ENCODE results near the gene STK31. TPM values are rescaled to one million over a fixed set of nuclear protein-coding genes. Genes with fewer than 3 reads are reported as not detected.
"Not testable (repeated sequence)": the region's sequence is repeated elsewhere in the genome, so short reads cannot be mapped to it uniquely, and the experiment has no call there.

STK31 gene
- total and polyA plus RNA-seq, 9 donors = 0.07 to 10.1 (median 0.57) TPM

DNA sequence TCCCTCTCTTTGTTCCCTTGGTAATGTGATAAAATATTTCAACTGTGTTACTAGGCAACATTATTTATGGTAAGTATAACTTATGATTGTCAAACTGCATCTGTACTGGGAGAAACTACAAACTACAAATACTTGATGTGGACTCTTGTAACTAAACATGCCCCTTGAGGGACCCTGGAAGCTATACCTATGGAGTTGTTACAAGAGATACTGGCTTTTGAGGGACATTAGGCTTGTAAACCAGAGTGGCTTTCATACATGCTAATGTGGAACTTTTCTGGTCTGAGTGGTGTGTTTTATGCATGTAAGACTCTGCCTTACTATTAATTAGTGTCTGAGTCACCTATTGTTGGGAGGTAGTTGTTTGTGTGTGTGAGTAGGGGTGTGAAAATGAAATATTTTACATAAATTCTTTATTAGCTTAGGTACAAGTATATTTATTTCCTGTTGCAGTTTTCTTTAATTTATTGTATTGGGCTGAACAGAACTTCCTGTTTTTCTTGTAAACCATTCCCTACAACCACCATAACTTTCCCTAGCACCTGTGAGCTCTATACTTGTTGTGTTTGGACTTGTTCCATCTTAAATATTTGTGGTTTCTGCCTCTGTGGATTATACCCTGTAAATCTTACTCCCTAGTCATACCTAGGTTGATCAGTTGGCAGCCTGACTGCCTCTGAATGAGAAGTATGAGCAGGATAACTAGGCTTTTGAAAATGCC, 49.8 kb downstream of the STK31 start:
- no peaks in the 10 kb centered on the region for H3K9me3 ChIP-seq
- intact Hi-C loops (cut with DNase I) = no loop called here
- DNase-seq = no peak
- no peak overlapping the region for H3K27ac ChIP-seq
- TF ChIP-seq EP300 (IDR thresholded peaks at IDR 0.05) (no peak), POLR2A (IDR thresholded peaks at IDR 0.05) (no peak)
- TF ChIP-seq, protein P1, sequence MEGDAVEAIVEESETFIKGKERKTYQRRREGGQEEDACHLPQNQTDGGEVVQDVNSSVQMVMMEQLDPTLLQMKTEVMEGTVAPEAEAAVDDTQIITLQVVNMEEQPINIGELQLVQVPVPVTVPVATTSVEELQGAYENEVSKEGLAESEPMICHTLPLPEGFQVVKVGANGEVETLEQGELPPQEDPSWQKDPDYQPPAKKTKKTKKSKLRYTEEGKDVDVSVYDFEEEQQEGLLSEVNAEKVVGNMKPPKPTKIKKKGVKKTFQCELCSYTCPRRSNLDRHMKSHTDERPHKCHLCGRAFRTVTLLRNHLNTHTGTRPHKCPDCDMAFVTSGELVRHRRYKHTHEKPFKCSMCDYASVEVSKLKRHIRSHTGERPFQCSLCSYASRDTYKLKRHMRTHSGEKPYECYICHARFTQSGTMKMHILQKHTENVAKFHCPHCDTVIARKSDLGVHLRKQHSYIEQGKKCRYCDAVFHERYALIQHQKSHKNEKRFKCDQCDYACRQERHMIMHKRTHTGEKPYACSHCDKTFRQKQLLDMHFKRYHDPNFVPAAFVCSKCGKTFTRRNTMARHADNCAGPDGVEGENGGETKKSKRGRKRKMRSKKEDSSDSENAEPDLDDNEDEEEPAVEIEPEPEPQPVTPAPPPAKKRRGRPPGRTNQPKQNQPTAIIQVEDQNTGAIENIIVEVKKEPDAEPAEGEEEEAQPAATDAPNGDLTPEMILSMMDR (IDR thresholded peaks at IDR 0.05) = no peak
- no peaks in the 10 kb centered on the region for H3K4me1 ChIP-seq (ENCODE audit: insufficient read depth)
- no peaks in the 10 kb centered on the region for H3K27me3 ChIP-seq
- no peak overlapping the region for H3K4me3 ChIP-seq
- H3K36me3 ChIP-seq = no peaks in the 10 kb centered on the region

DNA sequence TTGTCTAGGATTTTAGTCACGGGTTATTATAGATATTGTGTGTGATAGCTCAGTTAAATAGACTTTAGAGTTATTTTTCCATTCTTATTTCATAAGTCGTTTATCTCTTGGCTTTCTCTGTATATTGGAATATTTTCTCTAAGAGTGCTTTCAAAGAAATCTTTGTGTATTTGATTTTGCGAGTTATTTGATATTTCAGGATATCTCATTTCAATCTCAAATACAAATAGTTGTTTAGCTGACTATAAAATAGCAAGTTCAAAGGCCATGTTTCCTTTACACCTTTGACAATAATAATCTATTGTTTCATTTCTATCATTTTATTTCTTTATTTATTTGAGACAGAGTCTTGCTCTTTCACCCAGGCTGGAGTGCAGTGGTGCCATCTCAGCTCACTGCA, 55.9 kb downstream of the STK31 start:
- Histone ChIP-seq H3K27me3 (no peaks in the 10 kb centered on the region), H3K4me1 (ENCODE audit: insufficient read depth) (no peaks in the 10 kb centered on the region), H3K36me3 (no peaks in the 10 kb centered on the region), H3K4me3 (no peak overlapping the region), H3K9me3 (no peaks in the 10 kb centered on the region), H3K27ac (no peak overlapping the region)
- WGBS, 3 donors = 88 to 91% (median 89%) methylated on average over 3 of the region's 3 CpGs
- TF ChIP-seq POLR2A (IDR thresholded peaks at IDR 0.05) (no peak), EP300 (IDR thresholded peaks at IDR 0.05) (no peak)
- TF ChIP-seq, protein P1 (IDR thresholded peaks at IDR 0.05) = no peak
- intact Hi-C loops (cut with DNase I) = no loop called here
- no peak for DNase-seq

DNA sequence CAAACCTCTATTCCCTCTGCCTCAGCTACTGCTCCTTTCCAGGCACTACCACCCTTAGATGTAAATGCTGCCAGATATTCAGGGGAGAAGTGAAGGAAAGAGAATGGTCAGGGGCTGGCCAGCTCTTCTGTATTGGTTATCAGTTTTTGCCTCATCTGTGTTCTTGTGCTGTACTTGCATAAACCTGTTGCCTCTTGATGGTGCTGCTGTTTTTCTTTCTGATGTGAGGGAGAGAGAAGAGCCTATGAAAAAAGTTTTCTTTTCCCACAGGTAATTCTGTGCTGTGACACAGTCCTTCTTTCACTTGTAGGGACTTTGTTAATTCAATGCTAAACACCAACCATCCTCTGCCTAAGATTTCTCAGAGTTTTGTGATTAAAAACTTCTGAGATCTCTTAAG, 57.5 kb downstream of the STK31 start:
- no peaks in the 10 kb centered on the region for H3K9me3 ChIP-seq
- no peaks in the 10 kb centered on the region for H3K4me1 ChIP-seq (ENCODE audit: insufficient read depth)
- H3K4me3 ChIP-seq = no peak overlapping the region
- TF ChIP-seq POLR2A (IDR thresholded peaks at IDR 0.05) (no peak), EP300 (IDR thresholded peaks at IDR 0.05) (no peak)
- TF ChIP-seq, protein P1 (IDR thresholded peaks at IDR 0.05) = no peak
- H3K27ac ChIP-seq = no peak overlapping the region
- intact Hi-C loops (cut with DNase I) = no loop called here
- no peak for DNase-seq
- no peaks in the 10 kb centered on the region for H3K36me3 ChIP-seq
- H3K27me3 ChIP-seq = no peaks in the 10 kb centered on the region

DNA sequence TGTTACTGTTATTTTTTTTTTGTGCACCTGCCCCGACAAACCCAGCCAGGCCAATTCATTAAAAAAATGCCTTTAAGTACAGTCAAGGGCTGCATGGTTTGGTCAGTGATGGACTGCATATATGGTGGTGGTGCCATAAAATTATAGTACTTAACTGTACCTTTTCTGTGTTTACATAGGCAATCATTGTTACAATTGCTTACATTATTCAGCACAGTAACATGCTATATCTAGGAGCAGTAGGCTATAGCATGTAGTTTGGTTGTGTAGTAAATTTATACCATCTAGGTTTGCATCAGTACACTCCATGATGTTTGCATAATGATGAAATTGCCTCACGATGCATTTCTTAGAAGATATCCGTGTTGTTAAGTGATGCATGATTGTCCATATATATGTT, 58.0 kb downstream of the STK31 start:
- H3K36me3 ChIP-seq = no peaks in the 10 kb centered on the region
- no peak overlapping the region for H3K27ac ChIP-seq
- DNase-seq = no peak
- no peaks in the 10 kb centered on the region for H3K9me3 ChIP-seq
- no peak overlapping the region for H3K4me3 ChIP-seq
- TF ChIP-seq EP300 (IDR thresholded peaks at IDR 0.05) (no peak), POLR2A (IDR thresholded peaks at IDR 0.05) (no peak)
- TF ChIP-seq, protein P1 (IDR thresholded peaks at IDR 0.05) = no peak
- intact Hi-C loops (cut with DNase I) = no loop called here
- H3K4me1 ChIP-seq (ENCODE audit: insufficient read depth) = no peaks in the 10 kb centered on the region
- no peaks in the 10 kb centered on the region for H3K27me3 ChIP-seq
- WGBS, 3 donors = 52 to 85% (median 84%) methylated on average over 3 of the region's 3 CpGs

DNA sequence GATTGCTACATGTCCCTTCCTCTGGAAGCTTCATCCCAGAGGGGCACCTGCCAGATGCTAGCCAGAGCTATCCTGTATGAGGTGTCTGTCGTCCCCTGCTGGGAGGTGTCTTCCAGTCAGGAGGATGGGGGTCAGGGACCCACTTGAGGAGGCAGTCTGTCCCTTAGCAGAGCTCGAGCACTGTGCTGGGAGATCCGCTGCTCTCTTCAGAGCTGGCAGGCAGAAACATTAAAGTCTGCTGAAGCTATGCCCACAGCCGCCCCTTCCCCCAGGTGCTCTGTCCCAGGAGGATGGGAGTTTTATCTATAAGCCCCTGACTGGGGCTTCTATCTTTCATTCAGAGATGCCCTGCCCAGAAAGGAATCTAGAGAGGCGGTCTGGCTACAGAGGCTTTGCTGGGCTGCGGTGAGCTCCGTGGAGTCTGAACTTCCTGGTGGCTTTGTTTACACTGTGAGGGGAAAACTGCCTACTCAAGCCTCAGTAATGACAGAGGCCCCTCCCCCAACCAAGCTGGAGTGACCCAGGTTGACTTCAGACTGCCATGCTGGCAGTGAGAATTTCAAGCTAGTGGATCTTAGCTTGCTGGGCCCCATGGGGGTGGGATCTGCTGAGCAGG, 69.3 kb downstream of the STK31 start:
- H3K4me3 ChIP-seq; H3K27me3 ChIP-seq; DNase-seq; H3K27ac ChIP-seq; H3K9me3 ChIP-seq; H3K4me1 ChIP-seq (ENCODE audit: insufficient read depth); H3K36me3 ChIP-seq; intact Hi-C loops (cut with DNase I): not testable (repeated sequence)
- WGBS, 3 donors = 81 to 87% (median 86%) methylated on average over 7 of the region's 7 CpGs
